GM06990 (cell line): ENCODE data around the gene EFHD1.

Experiments used
- DNase-seq: peaks from one replicate; pipeline ENCODE4 v3.0.0-alpha.2; 2011; ENCODE audit not compliant: insufficient read length; ENCODE audit errors: extremely low read depth
- H3K27me3 ChIP-seq: replicated peaks from 2 replicates; pipeline ENCODE4 v1.6.0; 2011; ENCODE audit warnings: low read length; ENCODE audit not compliant: control insufficient read depth, insufficient read depth
- H3K36me3 ChIP-seq: 2 replicates; pipeline ENCODE4 v1.5.1; 2011; ENCODE audit warnings: low read length; ENCODE audit not compliant: control insufficient read depth, insufficient read depth
- H3K4me3 ChIP-seq: replicated peaks from 2 replicates; pipeline ENCODE4 v1.5.1; 2011; ENCODE audit warnings: low read depth, mild to moderate bottlenecking, control low read depth, low read length
- CTCF ChIP-seq: IDR thresholded peaks from 2 replicates; pipeline ENCODE4 v1.5.1; 2011; ENCODE audit warnings: low read length, control low read depth, mild to moderate bottlenecking, inconsistent platforms; ENCODE audit not compliant: insufficient read depth, poor library complexity, severe bottlenecking

Gene EFHD1

DNA sequence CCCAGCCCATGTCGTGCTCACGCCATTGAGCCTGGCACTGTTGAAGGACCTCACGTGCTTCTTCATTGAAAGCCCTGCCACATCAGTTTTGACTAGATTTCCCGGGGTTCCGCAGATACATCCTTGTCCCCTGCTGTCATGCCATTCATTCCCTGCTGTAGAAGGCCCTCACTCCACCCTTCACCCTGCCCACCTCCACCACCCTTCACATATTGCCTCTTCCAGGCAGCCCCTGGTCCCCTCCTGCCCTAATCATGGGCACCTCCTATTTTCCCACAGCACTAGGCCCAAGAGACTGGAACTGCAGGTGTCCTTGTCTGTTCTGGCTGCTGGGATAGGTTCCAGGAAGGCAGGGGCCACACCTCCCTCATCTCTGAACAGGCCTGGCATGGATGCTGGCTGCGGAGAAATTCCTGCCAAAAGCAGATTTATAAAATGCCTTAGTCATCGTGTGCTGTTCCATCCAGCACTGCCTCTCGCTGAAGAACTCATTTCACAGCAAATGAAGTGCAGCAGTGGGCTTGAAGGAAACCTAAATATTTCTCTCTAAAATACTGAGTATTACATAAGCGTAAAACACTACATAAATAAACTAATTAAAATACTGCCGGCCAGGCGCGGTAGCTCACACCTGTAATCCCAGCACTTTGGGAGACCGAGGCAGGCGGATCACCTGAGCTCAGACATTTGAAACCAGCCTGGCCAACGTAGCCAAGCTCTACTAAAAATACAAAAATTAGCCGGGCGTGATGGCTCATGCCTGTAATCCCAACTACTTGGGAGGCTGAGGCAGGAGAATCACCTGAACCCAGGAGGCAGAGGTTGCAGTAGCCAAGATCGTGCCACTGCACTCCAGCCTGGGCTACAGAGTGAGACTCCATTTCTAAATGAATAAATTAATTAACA, 44.5 kb upstream of the EFHD1 start:
- no peak for TF ChIP-seq CTCF
- Histone ChIP-seq H3K36me3 (no peaks in the 10 kb centered on the region), H3K27me3 (no peaks in the 10 kb centered on the region), H3K4me3 (no peak overlapping the region)
- DNase-seq: no peak

GRCh38 chr2:232592772-232593395, 40.5 kb upstream of the EFHD1 start:
- DNase-seq: no peak
- TF ChIP-seq CTCF: no peak
- Histone ChIP-seq H3K4me3 (no peak overlapping the region), H3K27me3 (no peaks in the 10 kb centered on the region), H3K36me3 (no peaks in the 10 kb centered on the region)

DNA sequence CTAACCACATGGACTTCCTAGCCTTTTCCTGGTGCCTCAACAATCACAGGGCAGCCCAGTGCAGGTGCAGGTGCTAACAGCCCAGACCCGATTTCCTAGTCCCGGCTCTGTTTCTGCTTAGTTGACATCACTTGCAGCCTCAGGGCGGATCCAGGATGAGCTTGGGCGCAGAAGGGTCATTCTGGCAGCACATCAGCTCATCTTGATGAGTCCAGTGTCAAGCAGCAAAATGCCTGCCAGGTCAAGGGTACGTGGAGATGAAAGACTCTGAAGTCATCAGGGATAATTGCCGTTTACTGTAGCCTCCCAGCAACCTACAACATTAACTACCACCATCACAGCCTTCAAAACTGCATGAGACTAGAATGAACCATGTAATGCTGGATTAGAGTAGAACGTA, 39.4 kb upstream of the EFHD1 start:
- Histone ChIP-seq H3K27me3 (no peaks in the 10 kb centered on the region), H3K36me3 (no peaks in the 10 kb centered on the region), H3K4me3 (no peak overlapping the region)
- TF ChIP-seq CTCF: no peak
- DNase-seq: no peak

- no peak overlapping the region for H3K4me3 ChIP-seq
- no peak for TF ChIP-seq CTCF
- no peaks in the 10 kb centered on the region for H3K36me3 ChIP-seq
- H3K27me3 ChIP-seq: no peaks in the 10 kb centered on the region
- no peak for DNase-seq
Measured at GRCh38 chr2:232597362-232598079, 35.9 kb upstream of the EFHD1 start.

- TF ChIP-seq CTCF: no peak
- no peaks in the 10 kb centered on the region for H3K36me3 ChIP-seq
- no peaks in the 10 kb centered on the region for H3K27me3 ChIP-seq
- no peak overlapping the region for H3K4me3 ChIP-seq
- no peak for DNase-seq
Measured at GRCh38 chr2:232598293-232598692, 35.1 kb upstream of the EFHD1 start.
